Endometrial microvascular endothelial cells (primary cell): Measurements from ENCODE around the gene STAB1. TPM values are rescaled to one million over a fixed set of nuclear protein-coding genes. Genes with fewer than 3 reads are reported as not detected.

ENCODE experiments used
- in situ Hi-C: cut with HindIII; loops from 2 replicates; pipeline ENCODE4 v1.10.0; 2017; ENCODE audit warnings: low sequenced_read_pairs, low pct_unique_long_range_greater_than_20kb; ENCODE audit errors: inconsistent ontology term
- total RNA-seq: library from RNA; depleted of rRNA; stranded (reverse); fragments of >200 nt; gene quantifications from one replicate; pipeline ENCODE4 v1.2.3, GENCODE V29; 2015; ENCODE audit errors: inconsistent ontology term

STAB1 gene
- total RNA-seq, 1 donor from 2014 or later: 259 TPM

GRCh38 chr3:52498137-52499054, 3.3 kb downstream of the STAB1 start:
- in situ Hi-C loops: no loop called here

- in situ Hi-C loops: no loop called here
Observed at GRCh38 chr3:52501046-52501445, 5.9 kb downstream of the STAB1 start.

- in situ Hi-C loops: no loop called here
Observed at GRCh38 chr3:52502001-52502400, 6.9 kb downstream of the STAB1 start.

- in situ Hi-C loops: no loop called here
Observed at GRCh38 chr3:52502808-52503350, 7.7 kb downstream of the STAB1 start.

- in situ Hi-C loops: no loop called here
Observed at GRCh38 chr3:52503788-52504424, 8.8 kb downstream of the STAB1 start.

- in situ Hi-C loops: no loop called here
Observed at GRCh38 chr3:52504977-52505376, 9.8 kb downstream of the STAB1 start.

GRCh38 chr3:52506266-52506966, 11.3 kb downstream of the STAB1 start:
- in situ Hi-C loops: no loop called here

- in situ Hi-C loops: no loop called here
Observed at GRCh38 chr3:52507359-52507758, 12.2 kb downstream of the STAB1 start.

- in situ Hi-C loops: no loop called here
Observed at GRCh38 chr3:52509753-52510328, 14.7 kb downstream of the STAB1 start.

- in situ Hi-C loops: no loop called here
Observed at GRCh38 chr3:52511509-52511908, 16.4 kb downstream of the STAB1 start.

- in situ Hi-C loops: no loop called here
Observed at GRCh38 chr3:52512105-52512504, 17.0 kb downstream of the STAB1 start.

GRCh38 chr3:52512727-52513126, 17.6 kb downstream of the STAB1 start:
- in situ Hi-C loops: no loop called here

GRCh38 chr3:52513281-52513680, 18.1 kb downstream of the STAB1 start:
- in situ Hi-C loops: no loop called here

GRCh38 chr3:52514576-52514975, 19.4 kb downstream of the STAB1 start:
- in situ Hi-C loops: no loop called here

- in situ Hi-C loops: no loop called here
Observed at GRCh38 chr3:52515192-52515591, 20.1 kb downstream of the STAB1 start.

- in situ Hi-C loops: no loop called here
Observed at GRCh38 chr3:52516509-52517195, 21.5 kb downstream of the STAB1 start.

GRCh38 chr3:52517796-52518722, 22.9 kb downstream of the STAB1 start:
- in situ Hi-C loops: no loop called here
